Endothelial cell of hepatic sinusoid (primary cell): ENCODE data around the gene RING1.

ENCODE experiments used
- in situ Hi-C: cut with HindIII; loops from 2 replicates; pipeline ENCODE4 v1.10.0; 2017; ENCODE audit warnings: low sequenced_read_pairs

The RING1 gene

GRCh38 chr6:33237741-33238140 lies 29.4 kb downstream of the RING1 start:
- in situ Hi-C loops, result loop anchor here (5.0 kb wide), 1 partner anchor 90 kb away; no protein-coding TSS in a partner anchor

- in situ Hi-C loops, result no loop called here
These were observed 33.7 kb downstream of the RING1 start for GRCh38 chr6:33241968-33242367.

GRCh38 chr6:33243476-33243875 lies 35.2 kb downstream of the RING1 start:
- in situ Hi-C loops, result no loop called here

- in situ Hi-C loops, result no loop called here
These were observed 39.8 kb downstream of the RING1 start for GRCh38 chr6:33247977-33248642.

- in situ Hi-C loops, result no loop called here
These were observed 40.3 kb downstream of the RING1 start for GRCh38 chr6:33248643-33248931.

GRCh38 chr6:33248932-33249731 lies 40.8 kb downstream of the RING1 start:
- in situ Hi-C loops, result no loop called here

GRCh38 chr6:33249732-33250630 lies 41.7 kb downstream of the RING1 start:
- in situ Hi-C loops, result no loop called here

- in situ Hi-C loops, result no loop called here
These were observed 42.4 kb downstream of the RING1 start for GRCh38 chr6:33250731-33251130.

GRCh38 chr6:33251395-33252012 lies 43.2 kb downstream of the RING1 start:
- in situ Hi-C loops, result no loop called here

- in situ Hi-C loops, result no loop called here
These were observed 44.5 kb downstream of the RING1 start for GRCh38 chr6:33252759-33253158.

- in situ Hi-C loops, result no loop called here
These were observed 46.3 kb downstream of the RING1 start for GRCh38 chr6:33254591-33254990.

- in situ Hi-C loops, result no loop called here
These were observed 50.7 kb downstream of the RING1 start for GRCh38 chr6:33259032-33259431.
